ENCODE results near the gene SAP25. TPM values are rescaled to one million over a fixed set of nuclear protein-coding genes. Genes with fewer than 3 reads are reported as not detected.
A peak's percentile ranks its signal among the peaks of the same experiment; 100 is the strongest.
"Not testable (repeated sequence)": the region's sequence is repeated elsewhere in the genome, so short reads cannot be mapped to it uniquely, and the experiment has no call there.

SAP25 gene
- total RNA-seq, 1 donor from 2014 or later, result not detected

- DNase-seq (ENCODE audit: low read depth in 2 of 2), result peak; percentile 100
Observed at GRCh38 chr7:100538654-100539435, 34.9 kb downstream of the SAP25 start, which contains the start of gene AGFG2. Gene AGFG2 (plus strand): TSS chr7:100539203. CDS start chr7:100539347, 144 bp downstream.

GRCh38 chr7:100538348-100538653, 35.4 kb downstream of the SAP25 start:
- DNase-seq (ENCODE audit: low read depth in 2 of 2), result no peak

- not testable (repeated sequence) for DNase-seq (ENCODE audit: low read depth in 2 of 2)
Observed at GRCh38 chr7:100536695-100537094, 37.0 kb downstream of the SAP25 start.

GRCh38 chr7:100535982-100536381, 37.7 kb downstream of the SAP25 start:
- not testable (repeated sequence) for DNase-seq (ENCODE audit: low read depth in 2 of 2)

- DNase-seq (ENCODE audit: low read depth in 2 of 2), result peak in 1 of 2 donors; percentile 28
Observed at GRCh38 chr7:100532165-100533022, 41.3 kb downstream of the SAP25 start.

GRCh38 chr7:100528108-100528866, 45.4 kb downstream of the SAP25 start:
- DNase-seq (ENCODE audit: low read depth in 2 of 2), result not testable (repeated sequence)

- DNase-seq (ENCODE audit: low read depth in 2 of 2), result not testable (repeated sequence)
Observed at GRCh38 chr7:100523192-100523591, 50.5 kb downstream of the SAP25 start.

Other genes with a start within 250 kb of the SAP25 start
- 5.2 and 21.6 TPM in 2 replicates for gene PILRB, start 215.8 kb downstream of the SAP25 start, total RNA-seq
- gene PILRA, start 200.4 kb downstream of the SAP25 start, total RNA-seq, result 0.20 and 0.22 TPM in 2 replicates
- gene ZCWPW1, start 145.2 kb downstream of the SAP25 start, total RNA-seq, result 0.44 and 0.79 TPM in 2 replicates
- gene MEPCE, start 144.1 kb downstream of the SAP25 start, total RNA-seq, result 25.1 and 40.5 TPM in 2 replicates
- 8.1 and 11.3 TPM in 2 replicates for gene PPP1R35, start 137.4 kb downstream of the SAP25 start, total RNA-seq
- 0.40 and 0.44 TPM in 2 replicates for gene SPACDR, start 109.6 kb downstream of the SAP25 start, total RNA-seq
- gene TSC22D4, start 94.7 kb downstream of the SAP25 start, total RNA-seq, result 21.6 and 25.8 TPM in 2 replicates
- gene NYAP1, start 90.0 kb downstream of the SAP25 start, total RNA-seq, result 2.0 and 6.3 TPM in 2 replicates
- gene AGFG2, start 34.7 kb downstream of the SAP25 start, total RNA-seq, result 25.5 and 74.2 TPM in 2 replicates
- gene LRCH4, start 12.2 kb upstream of the SAP25 start, total RNA-seq, result 5.8 and 6.3 TPM in 2 replicates
- under 0.01 and 0.20 TPM in 2 replicates for gene FBXO24, start 12.4 kb upstream of the SAP25 start, total RNA-seq
- gene PCOLCE, start 28.5 kb upstream of the SAP25 start, total RNA-seq, result 0.22 TPM in 1 of 2 replicates, not detected in the other
- 5.2 and 5.4 TPM in 2 replicates for gene MOSPD3, start 38.6 kb upstream of the SAP25 start, total RNA-seq
- gene TFR2, start 67.7 kb upstream of the SAP25 start, total RNA-seq, result under 0.01 TPM in 2 replicates
- gene ACTL6B, start 82.5 kb upstream of the SAP25 start, total RNA-seq, result not detected in 2 replicates
- gene GNB2, start 99.8 kb upstream of the SAP25 start, total RNA-seq, result 72.1 and 76.4 TPM in 2 replicates
- gene GIGYF1, start 120.3 kb upstream of the SAP25 start, total RNA-seq, result 8.1 and 14.9 TPM in 2 replicates
- 28.1 and 33.3 TPM in 2 replicates for gene POP7, start 132.2 kb upstream of the SAP25 start, total RNA-seq
- gene EPO, start 146.6 kb upstream of the SAP25 start, total RNA-seq, result not detected in 2 replicates
- gene ZAN, start 159.7 kb upstream of the SAP25 start, total RNA-seq, result not detected in 2 replicates